HFFc6 (cell line): ENCODE measurements around the gene PHAF1. TPM values are rescaled to one million over a fixed set of nuclear protein-coding genes. Genes with fewer than 3 reads are reported as not detected.

Experiments used
- DNase-seq: peaks from one replicate; pipeline ENCODE4 v3.0.0-alpha.2; 2018
- H3K27ac Mint-ChIP-seq: 2 replicates; pipeline ENCODE4 v1.8.0; 2020; ENCODE audit warnings: mild to moderate bottlenecking, mixed read lengths
- H3K27me3 Mint-ChIP-seq: 2 replicates; pipeline ENCODE4 v1.8.0; 2021; ENCODE audit warnings: mild to moderate bottlenecking, moderate library complexity, mixed read lengths; ENCODE audit not compliant: insufficient read depth
- H3K36me3 Mint-ChIP-seq: 2 replicates; pipeline ENCODE4 v1.8.0; 2021; ENCODE audit warnings: low read depth, mixed read lengths
- H3K4me1 Mint-ChIP-seq: 2 replicates; pipeline ENCODE4 v1.8.0; 2020; ENCODE audit warnings: low read depth, mixed read lengths
- H3K4me3 Mint-ChIP-seq: 2 replicates; pipeline ENCODE4 v1.8.0; 2020; ENCODE audit warnings: mild to moderate bottlenecking, moderate library complexity, mixed read lengths
- H3K9me3 Mint-ChIP-seq: 2 replicates; pipeline ENCODE4 v1.8.0; 2020; ENCODE audit warnings: mild to moderate bottlenecking, mixed read lengths
- total RNA-seq, 6 experiments: library from RNA; stranded (reverse); fragmentation: NEBNext Ultra II Directional; extraction: Animal tissue kit (Norgen Biotek cat#: 25700); gene quantifications; 2 replicates in 1 of 6; 3 replicates in 5 of 6; pipeline ENCODE4 v1.2.3, GENCODE V29; 2021
- TF ChIP-seq, protein P1 (sequence below): fragments of 200-600 bp; sonication (generic); IDR thresholded peaks from 2 replicates; pipeline ENCODE4 v1.5.0; 2021; ENCODE audit warnings: antibody characterized with exemption, mild to moderate bottlenecking

PHAF1 gene
- total RNA-seq, 6 experiments from 2014 or later, result 10.0 to 13.8 (median 11.8) TPM

- Mint-ChIP-seq H3K36me3 (peaks cover 22% of the 10 kb centered on the region), H3K4me1 (peaks cover 46% of the 10 kb centered on the region), H3K27me3 (peaks cover 3% of the 10 kb centered on the region; the same call in 1 of the 2 replicates), H3K9me3 (no peaks in the 10 kb centered on the region), H3K4me3 (no peak overlapping the region; the same call in 1 of the 2 replicates), H3K27ac (no peak overlapping the region)
- DNase-seq, result no peak
- TF ChIP-seq, protein P1, sequence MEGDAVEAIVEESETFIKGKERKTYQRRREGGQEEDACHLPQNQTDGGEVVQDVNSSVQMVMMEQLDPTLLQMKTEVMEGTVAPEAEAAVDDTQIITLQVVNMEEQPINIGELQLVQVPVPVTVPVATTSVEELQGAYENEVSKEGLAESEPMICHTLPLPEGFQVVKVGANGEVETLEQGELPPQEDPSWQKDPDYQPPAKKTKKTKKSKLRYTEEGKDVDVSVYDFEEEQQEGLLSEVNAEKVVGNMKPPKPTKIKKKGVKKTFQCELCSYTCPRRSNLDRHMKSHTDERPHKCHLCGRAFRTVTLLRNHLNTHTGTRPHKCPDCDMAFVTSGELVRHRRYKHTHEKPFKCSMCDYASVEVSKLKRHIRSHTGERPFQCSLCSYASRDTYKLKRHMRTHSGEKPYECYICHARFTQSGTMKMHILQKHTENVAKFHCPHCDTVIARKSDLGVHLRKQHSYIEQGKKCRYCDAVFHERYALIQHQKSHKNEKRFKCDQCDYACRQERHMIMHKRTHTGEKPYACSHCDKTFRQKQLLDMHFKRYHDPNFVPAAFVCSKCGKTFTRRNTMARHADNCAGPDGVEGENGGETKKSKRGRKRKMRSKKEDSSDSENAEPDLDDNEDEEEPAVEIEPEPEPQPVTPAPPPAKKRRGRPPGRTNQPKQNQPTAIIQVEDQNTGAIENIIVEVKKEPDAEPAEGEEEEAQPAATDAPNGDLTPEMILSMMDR, result no peak
Measured at GRCh38 chr16:67190448-67191399, 81.0 kb downstream of the PHAF1 start.

DNA sequence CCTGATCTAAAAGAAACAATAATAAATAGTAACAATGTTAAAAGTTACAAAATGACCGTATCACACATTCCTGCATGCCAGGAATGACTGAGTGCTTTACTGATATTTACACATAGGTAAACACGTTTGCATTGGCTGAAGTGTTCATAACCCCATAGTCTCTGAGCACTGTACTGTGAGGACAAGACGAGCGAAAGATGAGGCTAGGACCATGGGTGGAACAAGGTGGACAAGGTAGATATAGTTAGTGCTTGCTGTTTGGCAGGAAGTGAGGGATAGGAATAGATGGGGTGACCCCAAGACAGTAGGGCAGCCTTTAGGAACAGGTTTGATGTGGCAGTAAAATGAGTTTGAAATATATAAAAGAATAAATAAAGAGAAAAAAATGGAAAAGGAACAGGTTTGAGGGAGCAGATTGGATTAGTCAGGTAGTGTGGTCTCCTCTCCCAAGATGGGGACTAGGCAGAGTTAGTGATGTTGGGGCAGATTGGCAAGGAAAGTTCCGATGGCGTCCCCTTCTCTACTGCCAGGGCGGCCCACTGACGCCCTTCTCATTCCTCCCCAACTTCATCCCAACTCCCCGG is 81.8 kb downstream of the PHAF1 start:
- no peaks in the 10 kb centered on the region for H3K9me3 Mint-ChIP-seq
- no peak for DNase-seq
- peaks cover 30% of the 10 kb centered on the region for H3K36me3 Mint-ChIP-seq
- peaks cover 45% of the 10 kb centered on the region for H3K4me1 Mint-ChIP-seq
- peak overlapping the region; percentile 69; the same call in 1 of the 2 replicates for H3K27ac Mint-ChIP-seq
- peak overlapping the region; percentile 96 for H3K4me3 Mint-ChIP-seq
- TF ChIP-seq, protein P1, result no peak
- peaks cover 4% of the 10 kb centered on the region; the same call in 1 of the 2 replicates for H3K27me3 Mint-ChIP-seq

- H3K4me1 Mint-ChIP-seq, result peaks cover 46% of the 10 kb centered on the region
- TF ChIP-seq, protein P1, result no peak
- H3K4me3 Mint-ChIP-seq, result peak within 1 kb of the TSS; percentile 96
- peaks cover 36% of the 10 kb centered on the region for H3K36me3 Mint-ChIP-seq
- peak within 1 kb of the TSS; percentile 83 for H3K27ac Mint-ChIP-seq
- H3K9me3 Mint-ChIP-seq, result no peaks in the 10 kb centered on the region
- DNase-seq, result peak; percentile 88
- peaks cover 7% of the 10 kb centered on the region for H3K27me3 Mint-ChIP-seq
Measured at GRCh38 chr16:67191995-67192681, 82.4 kb downstream of the PHAF1 start, which contains the start of gene E2F4. E2F4 (plus strand) TSS chr16:67192155; CDS start chr16:67192228, 73 bp downstream.

DNA sequence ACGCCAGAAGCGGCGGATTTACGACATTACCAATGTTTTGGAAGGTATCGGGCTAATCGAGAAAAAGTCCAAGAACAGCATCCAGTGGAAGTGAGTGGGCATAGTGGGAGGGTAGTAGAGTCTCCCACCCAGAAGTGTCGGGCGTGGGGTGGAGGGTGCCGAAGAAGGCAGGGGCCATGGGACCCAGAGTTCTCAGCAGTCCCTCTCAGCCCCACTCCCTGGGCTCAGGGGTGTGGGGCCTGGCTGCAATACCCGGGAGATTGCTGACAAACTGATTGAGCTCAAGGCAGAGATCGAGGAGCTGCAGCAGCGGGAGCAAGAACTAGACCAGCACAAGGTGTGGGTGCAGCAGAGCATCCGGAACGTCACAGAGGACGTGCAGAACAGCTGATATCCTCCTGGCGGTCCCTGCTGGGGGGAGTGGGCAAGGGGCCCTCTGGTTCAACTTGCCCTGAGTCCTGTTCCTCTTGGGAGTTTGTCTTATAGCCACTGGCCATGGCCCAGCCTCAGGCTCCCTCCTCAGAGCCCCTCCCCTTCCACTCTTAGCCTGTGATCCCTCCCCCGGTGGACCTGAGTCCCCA is 83.1 kb downstream of the PHAF1 start:
- peak overlapping the region; percentile 96 for H3K4me3 Mint-ChIP-seq
- TF ChIP-seq, protein P1, result no peak
- H3K27me3 Mint-ChIP-seq, result peaks cover 7% of the 10 kb centered on the region
- peak overlapping the region; percentile 83 for H3K27ac Mint-ChIP-seq
- no peaks in the 10 kb centered on the region for H3K9me3 Mint-ChIP-seq
- H3K4me1 Mint-ChIP-seq, result peaks cover 46% of the 10 kb centered on the region
- no peak for DNase-seq
- peaks cover 36% of the 10 kb centered on the region for H3K36me3 Mint-ChIP-seq

GRCh38 chr16:67193536-67193935 is 83.8 kb downstream of the PHAF1 start:
- H3K27me3 Mint-ChIP-seq, result peaks cover 7% of the 10 kb centered on the region
- no peaks in the 10 kb centered on the region for H3K9me3 Mint-ChIP-seq
- TF ChIP-seq, protein P1, result no peak
- peaks cover 36% of the 10 kb centered on the region for H3K36me3 Mint-ChIP-seq
- H3K4me1 Mint-ChIP-seq, result peaks cover 46% of the 10 kb centered on the region
- peak overlapping the region; percentile 83 for H3K27ac Mint-ChIP-seq
- H3K4me3 Mint-ChIP-seq, result peak overlapping the region; percentile 96
- no peak for DNase-seq
